GM19452 (cell line): ENCODE measurements around the gene GLRA2.
A peak's percentile ranks its signal among the peaks of the same experiment; 100 is the strongest.

Experiments used
- ATAC-seq: cut with Tn5 transposase; IDR thresholded peaks from one replicate; pipeline ENCODE4 v1.9.1; 2021; ENCODE audit not compliant: unreplicated experiment

Gene GLRA2

GRCh38 chrX:14529290-14529989 is at the start of gene GLRA2:
TSS of gene GLRA2 (plus strand) at chrX:14529536. CDS start at chrX:14530058, 522 bp downstream.
- no peak for ATAC-seq

- ATAC-seq: no peak
Observed at GRCh38 chrX:14489437-14489836, 39.9 kb upstream of the GLRA2 start.

- ATAC-seq: no peak
Observed at GRCh38 chrX:14491689-14492088, 37.6 kb upstream of the GLRA2 start.

- ATAC-seq: peak; percentile 40
Observed at GRCh38 chrX:14496674-14497073, 32.7 kb upstream of the GLRA2 start.

GRCh38 chrX:14497184-14497666 is 32.1 kb upstream of the GLRA2 start:
- peak; percentile 76 for ATAC-seq

GRCh38 chrX:14501327-14501726 is 28.0 kb upstream of the GLRA2 start:
- ATAC-seq: no peak

GRCh38 chrX:14504960-14505538 is 24.3 kb upstream of the GLRA2 start:
- ATAC-seq: no peak

- no peak for ATAC-seq
Observed at GRCh38 chrX:14505648-14506047, 23.7 kb upstream of the GLRA2 start.

- ATAC-seq: no peak
Observed at GRCh38 chrX:14506866-14507265, 22.5 kb upstream of the GLRA2 start.

GRCh38 chrX:14508025-14508690 is 21.2 kb upstream of the GLRA2 start:
- no peak for ATAC-seq

GRCh38 chrX:14509325-14510057 is 19.8 kb upstream of the GLRA2 start:
- ATAC-seq: no peak

- peak; percentile 70 for ATAC-seq
Observed at GRCh38 chrX:14528629-14529289, 577 bp upstream of the GLRA2 start.

- no peak for ATAC-seq
Observed at GRCh38 chrX:14533867-14534266, 4.5 kb downstream of the GLRA2 start.

- ATAC-seq: no peak
Observed at GRCh38 chrX:14546190-14546589, 16.9 kb downstream of the GLRA2 start.

GRCh38 chrX:14554131-14554715 is 24.9 kb downstream of the GLRA2 start:
- ATAC-seq: no peak

GRCh38 chrX:14564058-14564457 is 34.7 kb downstream of the GLRA2 start:
- no peak for ATAC-seq

GRCh38 chrX:14573161-14573560 is 43.8 kb downstream of the GLRA2 start:
- ATAC-seq: no peak

GRCh38 chrX:14581081-14581480 is 51.7 kb downstream of the GLRA2 start:
- no peak for ATAC-seq

- ATAC-seq: no peak
Observed at GRCh38 chrX:14584548-14584947, 55.2 kb downstream of the GLRA2 start.

- no peak for ATAC-seq
Observed at GRCh38 chrX:14590216-14590615, 60.9 kb downstream of the GLRA2 start.
